Glutamatergic neuron (in vitro differentiated cells): Measurements from ENCODE around the gene KHDRBS2. TPM values are rescaled to one million over a fixed set of nuclear protein-coding genes. Genes with fewer than 3 reads are reported as not detected.

Experiments used
- DNase-seq: peaks from one replicate; pipeline ENCODE4 v3.0.0; 2022
- H3K27ac Mint-ChIP-seq: one replicate; pipeline ENCODE4 v1.8.0; 2020; ENCODE audit warnings: mild to moderate bottlenecking, mixed read lengths, inconsistent platforms; ENCODE audit not compliant: unreplicated experiment
- H3K27me3 Mint-ChIP-seq: one replicate; pipeline ENCODE4 v1.8.0; 2020; ENCODE audit warnings: mild to moderate bottlenecking, moderate library complexity, mixed read lengths, inconsistent platforms; ENCODE audit not compliant: unreplicated experiment
- H3K36me3 Mint-ChIP-seq: one replicate; pipeline ENCODE4 v1.8.0; 2020; ENCODE audit warnings: mild to moderate bottlenecking, mixed read lengths, inconsistent platforms; ENCODE audit not compliant: unreplicated experiment
- H3K4me1 Mint-ChIP-seq: one replicate; pipeline ENCODE4 v1.8.0; 2020; ENCODE audit warnings: mild to moderate bottlenecking, low read depth, mixed read lengths, inconsistent platforms; ENCODE audit not compliant: unreplicated experiment
- H3K4me3 Mint-ChIP-seq: one replicate; pipeline ENCODE4 v1.8.0; 2020; ENCODE audit warnings: mild to moderate bottlenecking, mixed read lengths, inconsistent platforms; ENCODE audit not compliant: unreplicated experiment
- H3K9me3 Mint-ChIP-seq: one replicate; pipeline ENCODE4 v1.8.0; 2020; ENCODE audit warnings: mild to moderate bottlenecking, moderate library complexity, mixed read lengths, inconsistent platforms; ENCODE audit not compliant: unreplicated experiment
- CTCF ChIP-seq: fragments of 200-600 bp; sonication (generic); IDR thresholded peaks from one replicate; pipeline ENCODE4 v1.5.0; 2021; ENCODE audit not compliant: partially characterized antibody, unreplicated experiment
- total RNA-seq: library from RNA; stranded (reverse); fragmentation: NEBNext Ultra II Directional; extraction: Animal tissue kit (Norgen Biotek cat#: 25700); gene quantifications from one replicate; pipeline ENCODE4 v1.2.1, GENCODE V29; 2021; ENCODE audit not compliant: unreplicated experiment

Gene KHDRBS2
- total RNA-seq, 1 donor from 2014 or later = 19.7 TPM

GRCh38 chr6:61935242-61935846 is 350.7 kb downstream of the KHDRBS2 start:
- Mint-ChIP-seq H3K4me1 (peaks cover 3% of the 10 kb centered on the region), H3K27ac (no peak overlapping the region), H3K36me3 (no peaks in the 10 kb centered on the region), H3K27me3 (no peaks in the 10 kb centered on the region), H3K4me3 (no peak overlapping the region), H3K9me3 (no peaks in the 10 kb centered on the region)
- no peak for DNase-seq
- TF ChIP-seq CTCF = no peak

GRCh38 chr6:61909486-61909885 is 376.5 kb downstream of the KHDRBS2 start:
- no peak for DNase-seq
- Mint-ChIP-seq H3K4me3 (peak overlapping the region; percentile 60), H3K27ac (peak overlapping the region; percentile 97), H3K9me3 (peaks cover 3% of the 10 kb centered on the region), H3K36me3 (no peaks in the 10 kb centered on the region), H3K4me1 (peaks cover 33% of the 10 kb centered on the region), H3K27me3 (peaks cover 3% of the 10 kb centered on the region)
- TF ChIP-seq CTCF = no peak

- H3K27ac Mint-ChIP-seq = no peak overlapping the region
- DNase-seq = no peak
- H3K4me1 Mint-ChIP-seq = peaks cover 5% of the 10 kb centered on the region
- no peak for TF ChIP-seq CTCF
- H3K9me3 Mint-ChIP-seq = peaks cover 4% of the 10 kb centered on the region
- no peak overlapping the region for H3K4me3 Mint-ChIP-seq
- no peaks in the 10 kb centered on the region for H3K27me3 Mint-ChIP-seq
- no peaks in the 10 kb centered on the region for H3K36me3 Mint-ChIP-seq
Measured at GRCh38 chr6:61901748-61902147, 384.3 kb downstream of the KHDRBS2 start.

GRCh38 chr6:61894536-61894935 is 391.5 kb downstream of the KHDRBS2 start:
- H3K36me3 Mint-ChIP-seq = no peaks in the 10 kb centered on the region

More at GRCh38 chr6:61894536-61894935, 391.5 kb downstream of the KHDRBS2 start:
- no peak overlapping the region for H3K27ac Mint-ChIP-seq
- no peak overlapping the region for H3K4me3 Mint-ChIP-seq
- no peak for TF ChIP-seq CTCF
- no peak for DNase-seq
- no peaks in the 10 kb centered on the region for H3K27me3 Mint-ChIP-seq
- no peaks in the 10 kb centered on the region for H3K4me1 Mint-ChIP-seq
- H3K9me3 Mint-ChIP-seq = peaks cover 5% of the 10 kb centered on the region
